Kasumi-1 (cell line): ENCODE data around the gene TRIM24.
A peak's percentile ranks its signal among the peaks of the same experiment; 100 is the strongest.
"Not testable (repeated sequence)": the region's sequence is repeated elsewhere in the genome, so short reads cannot be mapped to it uniquely, and the experiment has no call there.

Experiments used
- DNase-seq, 2 experiments: peaks; one replicate each; lab custom pipeline; 2025; lab: John Stamatoyannopoulos, UW

The TRIM24 gene

DNA sequence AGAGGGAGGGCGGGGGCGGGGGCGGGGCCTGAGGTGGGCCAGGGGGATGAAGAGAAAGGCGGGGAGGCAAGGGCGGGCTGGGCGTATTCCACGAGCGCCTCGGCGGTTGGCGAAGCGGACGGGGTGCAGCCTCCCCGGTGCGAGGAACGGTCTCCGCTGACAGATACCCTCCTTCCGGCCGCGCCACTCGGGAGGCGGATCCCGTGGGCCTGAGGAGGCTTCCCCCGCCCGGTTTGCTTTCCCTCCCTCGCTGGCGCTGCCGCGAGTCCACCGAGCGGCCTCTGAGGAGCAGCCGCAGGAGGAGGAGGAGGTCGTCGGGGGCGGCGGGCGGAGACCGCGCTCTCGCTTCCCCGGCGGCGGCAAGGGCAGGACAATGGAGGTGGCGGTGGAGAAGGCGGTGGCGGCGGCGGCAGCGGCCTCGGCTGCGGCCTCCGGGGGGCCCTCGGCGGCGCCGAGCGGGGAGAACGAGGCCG lies at the start of gene TRIM24:
TSS of gene TRIM24 (plus strand) at position 84 of the 473 bp plus-strand sequence. CDS start at position 374, 290 bp downstream.
- DNase-seq, result peak; percentile 96 to 97

DNA sequence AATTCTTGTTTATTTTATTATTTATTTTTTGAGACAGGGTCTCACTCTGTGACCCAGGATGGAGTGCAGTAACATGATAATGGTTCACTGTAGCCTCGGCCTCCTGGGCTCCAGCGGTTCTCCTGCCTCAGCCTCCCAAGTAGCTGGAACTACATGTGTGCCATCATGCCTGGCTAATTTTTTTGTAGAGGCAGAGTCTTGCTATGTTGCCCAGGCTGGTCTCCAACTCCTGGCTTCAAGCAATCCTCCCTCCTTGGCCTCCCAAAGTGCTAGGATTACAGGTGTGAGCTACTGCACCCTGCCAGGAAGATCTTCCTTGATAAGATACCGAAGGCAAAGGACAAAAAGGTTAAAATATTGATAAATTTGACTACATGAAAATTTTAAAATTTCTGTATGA lies 48.0 kb upstream of the TRIM24 start:
- not testable (repeated sequence) for DNase-seq

DNA sequence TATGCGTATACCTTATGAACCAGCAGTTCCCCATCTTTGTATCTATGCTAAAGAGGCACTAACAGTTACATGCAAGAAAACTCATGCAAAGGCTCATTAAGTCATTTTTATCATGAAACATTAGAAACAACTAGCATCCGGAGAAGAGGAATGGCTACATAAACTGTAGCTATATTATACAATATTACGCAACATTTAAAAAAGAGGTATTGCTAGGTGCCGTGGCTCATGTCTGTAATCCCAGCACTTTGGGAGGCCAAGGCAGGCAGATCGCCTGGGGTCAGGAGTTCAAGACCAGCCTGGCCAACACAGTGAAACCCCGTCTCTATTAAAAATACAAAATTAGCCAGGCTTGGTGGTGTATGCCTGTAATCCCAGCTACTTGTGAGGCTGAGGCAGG lies 47.1 kb upstream of the TRIM24 start:
- DNase-seq, result not testable (repeated sequence)

DNA sequence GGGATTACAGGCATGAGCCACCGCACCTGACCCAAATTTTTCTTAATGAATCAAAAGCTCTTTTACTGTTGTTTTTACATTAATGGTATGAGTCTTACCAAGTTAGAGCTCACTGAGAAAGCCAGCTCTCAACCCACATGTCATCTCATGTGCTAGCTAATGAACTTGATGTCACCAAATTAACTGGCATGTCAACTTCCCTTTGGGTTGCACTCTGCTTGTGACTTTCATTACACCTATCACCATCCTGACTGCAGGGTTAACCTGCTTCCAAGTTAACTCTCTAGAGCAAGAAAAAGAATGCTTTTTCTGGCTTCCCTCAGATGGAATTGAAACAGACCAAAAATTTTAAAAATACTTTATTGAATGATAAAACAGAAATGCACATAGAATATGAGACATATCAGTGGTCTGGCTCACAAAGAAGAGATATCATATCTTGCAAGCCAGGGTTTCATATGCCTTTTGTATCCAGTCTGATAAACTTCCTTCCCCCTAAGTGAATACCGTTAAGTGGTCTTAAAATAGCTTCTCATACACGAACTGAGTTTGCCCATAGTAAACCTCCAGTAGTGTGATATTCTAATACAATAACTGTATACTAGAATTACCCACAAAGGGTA lies 42.9 kb upstream of the TRIM24 start:
- DNase-seq, result peak; percentile 45 to 52

DNA sequence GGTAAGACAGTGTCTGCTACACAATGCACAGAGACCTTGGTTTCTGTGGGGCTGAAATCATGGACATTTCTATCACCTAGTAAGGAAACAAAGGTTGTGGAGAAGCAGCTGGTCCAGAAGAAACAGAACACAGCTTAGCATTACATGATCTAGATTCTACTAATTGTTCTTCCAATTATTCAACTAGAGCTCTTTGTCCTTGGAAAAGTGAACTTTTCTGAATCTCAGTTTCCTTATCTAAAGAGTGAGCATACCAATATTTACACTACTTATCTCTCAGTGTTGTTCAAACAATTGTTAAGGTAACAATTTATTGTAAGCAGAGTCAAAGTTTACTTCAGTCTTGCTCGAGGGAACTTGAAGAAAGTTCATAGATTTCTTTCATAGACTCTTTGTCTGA lies 42.3 kb upstream of the TRIM24 start:
- no peak for DNase-seq

DNA sequence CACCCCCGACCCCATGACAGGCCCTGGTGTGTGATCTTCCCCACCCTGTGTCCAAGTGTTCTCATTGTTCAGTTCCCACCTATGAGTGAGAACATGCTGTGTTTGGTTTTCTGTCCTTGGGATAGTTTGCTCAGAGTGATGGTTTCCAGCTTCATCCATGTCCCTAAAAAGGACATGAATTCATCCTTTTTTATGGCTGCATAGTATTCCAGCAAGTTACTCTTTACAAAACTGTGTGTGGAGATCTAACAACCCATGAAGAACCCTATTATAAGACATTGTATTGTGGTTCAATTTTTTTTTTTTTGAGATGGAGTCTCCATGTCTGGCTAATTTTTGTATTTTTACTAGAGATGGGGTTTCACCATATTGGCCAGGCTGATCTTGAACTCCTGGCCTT lies 41.7 kb upstream of the TRIM24 start:
- DNase-seq, result not testable (repeated sequence)

DNA sequence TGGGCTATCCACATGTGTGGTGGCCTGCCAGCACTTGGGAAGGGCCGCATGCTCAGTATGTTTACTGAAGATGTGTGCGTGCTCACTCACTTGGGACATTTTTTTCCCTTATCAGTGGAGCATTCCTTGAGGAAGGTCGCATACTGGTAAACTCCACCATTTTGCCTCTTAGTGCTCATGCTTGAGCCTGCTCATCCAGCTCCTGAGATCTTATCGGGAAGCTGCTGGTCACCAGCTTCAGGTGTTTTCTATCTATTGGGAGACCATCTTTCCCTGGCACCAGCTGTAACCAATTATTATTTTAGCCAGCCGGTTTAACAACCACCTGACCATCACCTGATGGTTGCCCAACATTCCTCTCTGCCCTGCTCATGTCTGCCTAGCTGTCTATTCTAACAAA lies 35.0 kb upstream of the TRIM24 start:
- no peak for DNase-seq

DNA sequence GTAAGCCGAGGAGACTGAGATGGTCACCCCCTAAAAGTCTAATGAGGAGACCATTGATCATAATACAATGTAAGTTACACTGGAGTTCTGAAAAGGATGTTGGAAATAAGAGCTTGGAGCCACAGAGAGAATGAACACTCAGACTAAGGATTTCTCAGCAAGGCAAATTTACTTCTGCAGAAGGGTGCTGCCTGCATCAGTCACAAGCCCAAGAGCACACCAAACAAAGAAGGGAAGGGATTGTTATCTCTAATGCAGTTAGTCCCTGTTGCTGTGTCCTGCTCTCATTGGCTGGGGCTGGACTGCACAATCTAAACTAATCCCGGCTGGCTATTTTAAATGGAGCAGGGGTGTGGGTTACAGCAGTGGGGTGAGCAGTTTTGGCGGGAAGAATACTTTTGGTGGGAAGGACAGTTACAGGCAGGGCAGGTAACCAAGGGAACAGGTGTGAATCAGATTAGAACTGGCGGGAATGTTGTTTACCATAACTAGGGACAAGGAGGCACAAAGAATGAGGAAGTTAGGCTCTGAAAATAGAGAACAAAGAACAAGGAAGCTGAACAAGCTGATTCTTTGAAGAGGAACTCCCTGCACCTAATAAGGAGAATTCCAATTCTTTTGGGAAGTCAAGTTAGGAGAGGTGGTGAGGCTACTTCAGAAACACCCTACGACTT lies 30.3 kb upstream of the TRIM24 start:
- DNase-seq, result peak; percentile 83 to 84

DNA sequence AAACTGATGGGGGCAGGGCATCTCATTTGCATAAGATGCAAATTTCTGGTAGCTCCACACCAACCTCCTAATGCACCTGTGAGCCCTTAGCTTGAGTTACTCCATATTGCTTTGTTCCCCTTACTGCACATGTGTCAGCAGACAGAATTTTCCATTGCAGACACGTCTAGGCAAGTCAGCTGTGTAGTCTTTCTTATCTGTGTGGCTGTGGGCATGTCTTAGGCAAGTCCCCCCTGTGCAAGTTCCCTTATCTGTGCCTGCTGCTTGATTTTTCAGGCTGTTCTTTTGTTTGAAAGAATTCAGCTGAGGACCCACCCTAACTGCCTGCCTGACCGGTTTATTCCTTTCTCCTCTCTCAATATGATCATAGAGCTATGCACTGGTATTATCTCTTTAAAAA lies 28.5 kb upstream of the TRIM24 start:
- no peak for DNase-seq

DNA sequence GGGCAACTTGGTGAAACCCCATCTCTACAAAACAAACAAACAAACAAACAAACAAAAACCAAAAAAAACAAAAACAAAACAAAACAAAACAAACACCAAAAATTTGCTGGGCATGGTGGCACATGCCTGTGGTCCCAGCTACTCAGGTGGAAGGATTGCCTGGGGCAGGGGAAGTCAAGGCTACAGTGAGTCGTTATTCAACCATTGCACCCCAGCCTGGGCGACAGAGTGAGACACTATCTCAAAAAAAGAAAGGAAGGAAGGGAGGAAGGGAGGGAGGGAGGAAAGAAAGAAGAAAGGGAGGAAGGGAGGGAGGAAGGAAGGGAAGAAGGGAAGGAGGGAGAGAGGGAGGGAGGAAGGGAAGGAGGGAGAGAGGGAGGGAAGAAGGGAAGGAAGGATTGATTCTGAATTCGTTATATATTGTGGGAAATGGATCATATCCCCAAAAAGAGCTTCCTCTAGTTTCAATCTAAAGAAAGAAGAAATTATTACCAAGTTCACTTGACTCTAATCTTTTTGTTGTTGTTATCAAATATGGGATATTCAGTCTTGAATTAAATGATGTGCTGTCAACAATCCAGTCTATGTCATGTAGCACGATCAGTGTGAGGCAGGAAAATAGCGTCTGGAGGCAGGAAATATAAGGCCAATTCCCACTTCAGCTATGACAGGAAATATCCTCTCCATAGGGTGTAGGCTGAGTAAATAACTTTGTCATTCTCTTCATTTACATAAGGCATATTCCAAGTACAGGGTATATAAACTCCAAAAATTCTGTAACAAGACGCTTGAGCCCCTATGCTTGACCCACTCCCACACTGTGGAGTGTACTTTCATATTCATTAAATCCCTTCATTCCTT lies 26.2 kb upstream of the TRIM24 start:
- DNase-seq, result no peak

DNA sequence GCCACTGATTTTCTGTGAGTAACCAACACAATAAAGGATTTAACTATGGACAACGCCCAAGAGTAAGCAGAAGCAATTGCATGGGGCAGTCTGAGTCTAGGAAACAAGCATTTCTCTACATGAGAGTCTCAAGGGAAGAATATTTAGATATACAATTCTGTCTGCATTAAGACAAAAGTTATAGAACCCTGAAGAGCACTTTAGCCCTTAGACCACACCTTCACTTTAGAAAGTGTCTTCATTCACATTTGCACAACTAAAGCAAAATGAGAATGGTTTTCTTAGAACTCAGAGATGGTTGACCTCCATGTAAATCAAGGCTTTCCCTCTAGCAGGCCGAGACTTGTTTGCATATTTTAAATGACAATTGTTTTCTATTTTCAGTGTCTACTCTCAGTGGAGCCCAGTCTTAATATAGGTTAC lies 25.5 kb upstream of the TRIM24 start:
- DNase-seq, result no peak

DNA sequence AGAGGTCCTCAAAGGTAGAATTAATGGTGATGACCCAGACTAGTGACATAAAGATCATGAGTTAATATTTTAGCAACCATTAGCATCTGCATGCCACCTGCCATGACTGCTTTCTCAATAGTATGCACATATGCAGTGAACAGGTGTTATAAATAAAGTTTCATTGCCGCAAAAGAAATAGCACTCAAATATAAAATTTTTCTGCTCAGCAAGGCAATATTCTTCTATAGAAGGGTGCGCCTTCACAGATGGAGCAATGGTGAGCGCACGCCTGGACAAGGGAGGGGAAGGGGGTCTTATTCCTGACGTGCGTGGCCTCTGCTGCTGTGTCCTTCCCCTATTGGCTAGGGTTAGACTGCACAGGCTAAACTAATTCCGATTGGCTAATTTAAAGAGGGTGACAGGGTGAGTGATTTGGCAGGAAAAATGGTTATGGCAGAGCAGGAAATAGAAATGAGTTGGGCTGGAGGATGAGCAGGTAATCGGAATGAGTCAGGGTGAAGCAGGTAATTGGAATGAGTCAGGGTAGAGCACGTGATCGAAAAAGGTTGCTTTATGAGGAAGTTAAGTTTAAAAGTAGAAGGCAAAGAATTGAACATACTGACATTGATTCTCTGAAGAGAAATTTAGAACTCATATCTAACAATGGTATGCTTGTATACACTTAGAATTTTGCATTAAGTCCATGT lies 24.7 kb upstream of the TRIM24 start:
- DNase-seq, result no peak

DNA sequence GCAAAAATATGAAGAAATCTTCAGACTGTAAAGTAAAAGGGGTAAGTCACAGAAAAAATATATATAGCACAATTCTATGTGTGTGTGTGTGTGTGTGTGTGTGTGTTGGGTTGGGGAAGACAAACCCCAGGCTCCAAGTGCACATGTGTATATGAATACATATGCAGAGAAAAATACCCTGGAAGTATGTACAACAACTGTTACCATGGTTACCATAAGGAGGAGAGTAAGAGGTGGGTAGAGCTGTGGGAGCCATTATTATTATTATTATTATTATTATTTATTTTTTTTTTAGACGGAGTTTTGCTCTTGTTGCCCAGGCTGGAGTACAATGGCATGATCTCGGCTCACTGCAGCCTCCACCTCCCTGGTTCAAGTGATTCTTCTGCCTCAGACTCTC lies 23.7 kb upstream of the TRIM24 start:
- DNase-seq, result no peak

DNA sequence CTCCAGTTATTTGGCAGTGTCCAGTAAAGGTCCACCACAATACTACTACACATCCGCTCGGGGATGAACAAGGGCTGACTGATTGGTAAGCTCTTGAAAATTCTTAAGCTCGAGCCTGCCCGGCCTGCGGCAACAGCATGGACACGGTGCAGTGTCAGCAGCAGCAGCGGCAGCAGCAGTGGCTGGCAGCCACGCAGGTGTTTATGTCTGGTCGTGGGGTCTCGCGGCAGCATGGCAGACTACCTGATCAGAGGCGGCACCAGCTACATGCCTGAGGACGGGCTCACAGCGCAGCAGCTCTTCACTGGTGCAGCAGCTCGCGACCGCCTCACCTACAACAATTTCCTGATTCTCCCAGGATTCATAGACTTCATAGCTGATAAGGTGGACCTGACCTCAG lies 19.6 kb upstream of the TRIM24 start:
- DNase-seq, result no peak

DNA sequence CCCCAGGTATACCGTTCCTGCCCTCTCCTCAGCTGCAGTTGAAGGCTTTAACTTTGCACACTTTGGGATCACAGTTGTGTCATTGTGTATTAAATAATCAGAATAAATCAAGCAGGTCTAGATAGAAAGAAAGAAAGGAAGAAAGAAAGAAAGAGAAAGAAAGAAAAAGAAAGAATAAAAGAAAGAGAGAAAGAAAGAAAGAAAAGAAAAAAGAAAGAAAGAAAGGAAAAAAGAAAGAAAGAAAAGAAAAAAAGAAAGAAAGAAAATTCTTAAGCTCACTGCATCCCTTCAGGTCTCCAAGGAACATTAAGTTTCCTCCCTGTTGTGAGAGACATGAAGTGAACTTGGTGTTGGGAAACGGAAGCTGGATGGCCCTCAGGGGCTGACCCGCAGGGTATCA lies 17.2 kb upstream of the TRIM24 start:
- DNase-seq, result no peak

DNA sequence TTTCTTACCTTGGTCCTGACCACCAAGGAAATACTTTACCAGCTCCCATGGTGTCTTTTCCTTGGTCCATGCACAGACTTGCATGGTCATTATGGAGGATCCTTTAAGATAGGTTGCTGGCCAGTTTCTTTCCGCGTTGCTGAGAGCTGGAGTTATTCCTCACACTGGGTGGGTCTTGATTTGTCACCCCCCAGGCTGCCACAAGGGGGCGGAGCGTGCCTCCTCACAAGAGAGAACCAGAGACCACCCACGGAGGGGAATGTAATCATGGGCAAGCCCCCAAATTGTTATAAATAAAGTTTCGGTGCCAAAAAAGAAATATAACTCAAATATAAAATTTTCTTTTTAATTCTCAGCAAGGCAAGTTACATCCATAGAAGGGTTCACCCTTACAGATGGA lies 10.5 kb upstream of the TRIM24 start:
- DNase-seq, result no peak

DNA sequence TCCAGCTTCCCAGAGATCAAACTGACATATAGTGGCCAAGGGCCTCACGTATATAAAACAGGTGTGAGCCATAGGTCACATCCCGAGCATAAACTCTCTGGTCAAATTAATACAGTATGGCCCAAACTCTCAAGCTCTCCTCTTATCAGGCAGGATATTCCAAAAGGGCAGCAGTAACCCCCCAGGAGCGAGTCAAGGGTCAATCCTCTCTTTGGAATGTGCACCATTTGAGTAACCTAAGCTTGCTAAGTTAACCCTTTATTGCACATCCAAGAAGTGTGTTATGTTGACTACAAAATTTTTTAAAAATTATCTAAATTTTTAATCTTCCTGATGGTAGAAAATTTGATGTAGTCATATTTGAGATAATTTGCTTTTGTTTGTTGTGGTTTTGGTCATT lies 4.5 kb upstream of the TRIM24 start:
- no peak for DNase-seq

DNA sequence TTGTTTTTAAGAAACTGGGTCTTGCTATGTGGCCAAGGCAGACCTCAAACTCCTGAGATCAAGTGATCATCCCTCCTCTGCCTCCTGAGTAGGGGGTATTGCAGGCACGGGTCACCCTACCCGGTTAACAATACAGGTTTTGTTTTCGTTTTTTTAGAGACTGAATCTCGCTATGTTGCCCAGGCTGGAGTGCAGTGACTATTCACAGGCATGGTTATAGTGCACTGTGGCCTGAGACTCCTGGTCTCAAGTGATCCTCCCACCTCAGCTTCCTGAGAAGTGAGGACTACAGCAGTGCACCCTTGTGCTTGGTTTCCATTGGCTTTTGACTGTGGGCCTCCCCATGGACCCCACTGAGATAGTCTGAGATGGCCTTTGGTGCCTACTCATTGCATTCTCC lies 3.8 kb upstream of the TRIM24 start:
- no peak for DNase-seq

DNA sequence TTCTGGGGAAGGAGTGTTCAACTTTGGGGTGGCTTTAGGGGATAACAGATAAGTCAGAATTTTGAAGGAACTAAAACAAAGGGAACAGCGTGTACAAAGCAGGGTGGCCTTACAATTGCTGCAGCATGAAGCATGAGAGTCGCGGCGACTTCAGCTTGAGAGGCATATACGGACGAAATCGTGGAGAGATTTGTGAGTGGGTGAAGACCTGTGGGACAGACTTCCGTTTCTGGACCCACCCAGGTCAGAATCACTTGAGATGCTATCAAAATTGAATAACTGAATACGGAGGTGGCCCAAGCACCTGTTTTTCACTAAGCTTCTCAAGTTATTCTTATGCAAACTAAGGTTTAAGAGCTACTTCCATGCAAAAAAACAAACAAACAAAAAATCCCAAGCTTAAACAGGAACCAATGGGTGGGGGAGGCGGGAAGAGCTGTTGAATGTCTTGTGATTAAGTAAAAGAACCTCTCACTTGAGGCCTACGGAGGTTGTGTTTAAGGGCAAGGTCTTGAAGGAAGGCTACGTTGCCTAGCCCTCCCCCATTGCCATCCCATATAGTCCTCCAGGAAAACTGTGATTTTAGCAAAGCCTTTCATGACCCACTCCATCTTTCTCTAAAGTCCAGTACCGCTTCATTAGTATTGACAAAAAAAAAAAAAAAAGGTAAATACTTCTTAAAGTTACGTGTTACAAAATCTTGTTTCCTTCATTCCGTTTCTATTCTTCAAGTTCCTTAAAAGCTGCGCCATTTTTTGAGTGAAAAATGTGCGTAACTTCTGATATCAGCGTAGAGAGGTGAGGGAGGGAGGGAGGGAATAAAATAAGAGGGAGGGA lies 1.3 kb upstream of the TRIM24 start:
- no peak for DNase-seq

DNA sequence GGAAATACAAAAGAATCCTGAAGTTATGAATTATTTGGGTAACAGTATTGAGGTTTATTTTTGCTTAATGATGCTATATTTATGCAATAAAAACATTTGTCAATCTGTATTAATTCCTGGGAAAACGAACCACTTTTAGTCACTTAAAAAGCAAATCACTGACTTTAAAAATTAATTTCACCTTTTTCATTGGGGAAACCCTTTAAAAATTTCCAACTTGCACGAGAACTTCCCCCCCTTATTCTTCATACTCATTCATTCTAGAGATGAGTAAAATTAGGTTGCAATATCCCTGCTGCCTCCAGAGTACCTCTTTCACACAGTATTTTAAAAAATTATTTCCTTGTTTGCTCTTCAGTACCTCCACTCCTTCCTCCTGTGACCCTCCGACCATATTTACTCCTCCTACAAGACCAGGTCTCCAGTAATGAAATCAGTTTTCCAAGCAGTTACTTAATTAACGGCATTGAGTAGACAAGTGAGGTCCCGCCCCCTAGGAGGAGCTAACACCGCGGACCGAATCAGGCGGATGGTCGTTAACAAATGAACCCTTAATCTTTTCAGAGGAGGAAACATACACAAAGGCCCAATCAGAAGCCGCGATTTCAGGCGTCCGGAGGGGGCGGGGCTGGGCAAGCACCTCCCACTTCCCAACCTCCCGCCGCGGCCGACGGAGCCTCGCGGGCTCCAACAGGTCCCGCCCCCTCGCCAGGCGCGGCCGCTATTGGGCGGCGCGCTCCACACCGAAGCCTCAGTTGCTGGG lies 465 bp upstream of the TRIM24 start:
- peak; percentile 98 to 99 for DNase-seq
